Glutamatergic neuron (in vitro differentiated cells): Measurements from ENCODE around the gene ARHGEF6. TPM values are rescaled to one million over a fixed set of nuclear protein-coding genes. Genes with fewer than 3 reads are reported as not detected.
"Not testable (repeated sequence)": the region's sequence is repeated elsewhere in the genome, so short reads cannot be mapped to it uniquely, and the experiment has no call there.

Experiments
- DNase-seq: peaks from one replicate; pipeline ENCODE4 v3.0.0; 2022
- H3K27ac Mint-ChIP-seq: one replicate; pipeline ENCODE4 v1.8.0; 2020; ENCODE audit warnings: mild to moderate bottlenecking, mixed read lengths, inconsistent platforms; ENCODE audit not compliant: unreplicated experiment
- H3K27me3 Mint-ChIP-seq: one replicate; pipeline ENCODE4 v1.8.0; 2020; ENCODE audit warnings: mild to moderate bottlenecking, moderate library complexity, mixed read lengths, inconsistent platforms; ENCODE audit not compliant: unreplicated experiment
- H3K36me3 Mint-ChIP-seq: one replicate; pipeline ENCODE4 v1.8.0; 2020; ENCODE audit warnings: mild to moderate bottlenecking, mixed read lengths, inconsistent platforms; ENCODE audit not compliant: unreplicated experiment
- H3K4me1 Mint-ChIP-seq: one replicate; pipeline ENCODE4 v1.8.0; 2020; ENCODE audit warnings: mild to moderate bottlenecking, low read depth, mixed read lengths, inconsistent platforms; ENCODE audit not compliant: unreplicated experiment
- H3K4me3 Mint-ChIP-seq: one replicate; pipeline ENCODE4 v1.8.0; 2020; ENCODE audit warnings: mild to moderate bottlenecking, mixed read lengths, inconsistent platforms; ENCODE audit not compliant: unreplicated experiment
- H3K9me3 Mint-ChIP-seq: one replicate; pipeline ENCODE4 v1.8.0; 2020; ENCODE audit warnings: mild to moderate bottlenecking, moderate library complexity, mixed read lengths, inconsistent platforms; ENCODE audit not compliant: unreplicated experiment
- total RNA-seq: library from RNA; stranded (reverse); fragmentation: NEBNext Ultra II Directional; extraction: Animal tissue kit (Norgen Biotek cat#: 25700); gene quantifications from one replicate; pipeline ENCODE4 v1.2.1, GENCODE V29; 2021; ENCODE audit not compliant: unreplicated experiment
- TF ChIP-seq, protein P1 (sequence below): fragments of 200-600 bp; sonication (generic); IDR thresholded peaks from one replicate; pipeline ENCODE4 v1.5.0; 2021; ENCODE audit not compliant: partially characterized antibody, unreplicated experiment

ARHGEF6 gene
- total RNA-seq, 1 donor from 2014 or later, result 59.5 TPM

DNA sequence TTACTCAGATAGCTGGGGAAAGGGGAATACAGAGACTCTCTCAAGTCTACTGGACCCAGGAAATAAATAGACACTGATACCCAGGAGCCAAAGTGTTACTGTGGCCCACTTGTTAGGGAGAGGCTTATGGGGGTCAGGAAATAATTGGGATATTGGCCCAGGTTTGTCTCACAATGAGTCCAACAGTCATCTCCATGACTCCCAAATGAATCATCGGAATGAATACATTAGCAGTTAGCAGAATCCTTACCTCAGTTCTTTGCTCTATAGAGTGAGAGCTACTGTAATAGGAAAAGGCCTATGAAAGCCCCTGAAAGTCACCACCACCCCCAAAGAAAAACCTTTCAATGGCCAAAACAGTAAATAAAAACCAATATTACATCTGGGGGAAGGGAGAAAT is 42.4 kb upstream of the ARHGEF6 start:
- Mint-ChIP-seq H3K4me1 (peaks cover 7% of the 10 kb centered on the region), H3K27me3 (no peaks in the 10 kb centered on the region), H3K36me3 (peaks cover 7% of the 10 kb centered on the region), H3K27ac (no peak overlapping the region), H3K9me3 (no peaks in the 10 kb centered on the region), H3K4me3 (no peak overlapping the region)
- TF ChIP-seq, protein P1, sequence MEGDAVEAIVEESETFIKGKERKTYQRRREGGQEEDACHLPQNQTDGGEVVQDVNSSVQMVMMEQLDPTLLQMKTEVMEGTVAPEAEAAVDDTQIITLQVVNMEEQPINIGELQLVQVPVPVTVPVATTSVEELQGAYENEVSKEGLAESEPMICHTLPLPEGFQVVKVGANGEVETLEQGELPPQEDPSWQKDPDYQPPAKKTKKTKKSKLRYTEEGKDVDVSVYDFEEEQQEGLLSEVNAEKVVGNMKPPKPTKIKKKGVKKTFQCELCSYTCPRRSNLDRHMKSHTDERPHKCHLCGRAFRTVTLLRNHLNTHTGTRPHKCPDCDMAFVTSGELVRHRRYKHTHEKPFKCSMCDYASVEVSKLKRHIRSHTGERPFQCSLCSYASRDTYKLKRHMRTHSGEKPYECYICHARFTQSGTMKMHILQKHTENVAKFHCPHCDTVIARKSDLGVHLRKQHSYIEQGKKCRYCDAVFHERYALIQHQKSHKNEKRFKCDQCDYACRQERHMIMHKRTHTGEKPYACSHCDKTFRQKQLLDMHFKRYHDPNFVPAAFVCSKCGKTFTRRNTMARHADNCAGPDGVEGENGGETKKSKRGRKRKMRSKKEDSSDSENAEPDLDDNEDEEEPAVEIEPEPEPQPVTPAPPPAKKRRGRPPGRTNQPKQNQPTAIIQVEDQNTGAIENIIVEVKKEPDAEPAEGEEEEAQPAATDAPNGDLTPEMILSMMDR, result no peak
- no peak for DNase-seq

DNA sequence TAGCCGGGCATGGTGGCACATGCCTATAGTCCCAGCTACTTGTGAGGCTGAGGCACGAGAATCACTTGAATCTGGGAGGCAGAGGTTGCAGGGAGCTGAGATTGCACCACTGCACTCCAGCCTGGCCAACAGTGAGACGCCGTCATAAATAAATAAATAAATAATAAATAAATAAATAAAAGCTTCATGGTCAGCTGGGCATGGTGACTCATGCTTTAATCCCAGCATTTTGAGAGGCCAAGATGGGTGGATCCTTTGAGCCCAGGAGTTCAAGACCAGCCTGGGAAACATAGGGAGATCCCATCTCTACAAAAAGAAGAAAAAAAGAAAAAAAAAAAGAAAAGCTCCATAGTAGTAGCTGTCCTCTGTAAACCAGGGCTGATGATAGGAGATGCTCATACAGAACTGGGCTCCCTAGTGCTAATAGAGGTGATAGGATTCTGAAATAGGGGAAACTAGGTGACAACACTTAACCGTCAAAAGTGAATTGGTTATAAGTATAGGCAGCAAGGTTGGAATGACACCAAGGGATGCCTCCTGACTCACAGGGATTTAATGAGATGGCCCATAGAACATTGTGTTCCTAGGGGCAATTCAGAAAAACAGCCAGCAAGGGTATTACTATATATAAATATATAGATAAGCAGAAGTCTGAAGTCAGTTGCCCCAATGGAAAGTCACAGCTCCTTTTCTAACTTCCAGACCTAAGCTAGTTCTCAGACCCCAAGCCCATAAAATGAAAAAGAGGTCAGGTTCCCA is 41.8 kb upstream of the ARHGEF6 start:
- no peaks in the 10 kb centered on the region for H3K9me3 Mint-ChIP-seq

DNA sequence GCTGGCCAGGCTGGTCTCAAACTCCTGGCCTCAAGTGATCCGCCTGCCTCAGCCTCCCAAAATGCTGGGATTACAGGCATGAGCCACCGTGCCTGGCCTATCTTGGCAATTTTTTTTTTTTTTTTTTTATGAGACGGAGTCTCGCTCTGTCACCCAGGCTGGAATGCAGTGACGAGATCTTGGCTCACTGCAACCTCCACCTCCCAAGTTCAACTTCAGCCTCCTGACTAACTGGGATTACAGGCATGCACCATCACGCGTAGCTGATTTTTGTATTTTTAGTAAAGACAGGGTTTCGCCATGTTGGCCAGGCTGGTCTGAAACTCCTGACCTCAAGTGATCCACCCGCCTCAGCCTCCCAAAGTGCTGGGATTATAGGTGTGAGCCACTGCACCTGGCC is 39.0 kb upstream of the ARHGEF6 start:
- H3K36me3 Mint-ChIP-seq, H3K4me1 Mint-ChIP-seq, H3K27me3 Mint-ChIP-seq, H3K27ac Mint-ChIP-seq, H3K9me3 Mint-ChIP-seq, H3K4me3 Mint-ChIP-seq, DNase-seq: not testable (repeated sequence)

More for the DNA sequence above, 41.8 kb upstream of the ARHGEF6 start:
- H3K4me3 Mint-ChIP-seq, result no peak overlapping the region
- H3K4me1 Mint-ChIP-seq, result peaks cover 7% of the 10 kb centered on the region
- TF ChIP-seq, protein P1, result no peak
- H3K36me3 Mint-ChIP-seq, result peaks cover 7% of the 10 kb centered on the region
- DNase-seq, result no peak
- no peak overlapping the region for H3K27ac Mint-ChIP-seq
- H3K27me3 Mint-ChIP-seq, result no peaks in the 10 kb centered on the region

DNA sequence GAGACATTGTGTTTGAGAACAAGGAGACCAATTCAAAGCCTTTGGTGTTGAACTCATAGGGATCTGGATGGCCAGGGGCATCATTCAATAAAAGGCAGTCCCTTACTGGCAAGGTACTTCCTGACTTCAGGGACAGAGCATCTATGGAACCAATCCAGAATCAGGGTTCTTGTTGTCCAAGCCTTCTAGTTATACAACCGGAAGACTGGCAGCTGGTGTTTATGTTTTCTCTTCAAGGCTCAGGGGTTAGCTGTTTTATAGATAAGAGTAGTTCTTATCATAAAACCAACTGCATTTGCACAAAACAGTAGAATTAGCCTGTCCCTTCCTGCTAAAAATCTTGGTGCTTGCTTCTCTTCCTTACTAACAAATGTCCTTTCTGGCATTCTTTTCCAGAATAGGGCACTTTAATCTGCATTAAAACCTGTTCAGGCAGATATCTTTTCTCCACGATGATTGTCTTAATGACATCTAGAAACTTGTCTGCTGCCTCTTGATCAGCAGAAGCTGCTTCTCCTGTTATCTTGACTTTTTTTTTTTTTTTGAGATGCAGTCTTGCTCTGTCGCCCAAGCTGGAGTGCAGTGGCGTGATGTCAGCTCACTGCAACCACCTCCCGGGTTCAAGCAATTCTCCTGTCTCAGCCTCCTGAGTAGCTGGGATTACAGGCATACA is 38.4 kb upstream of the ARHGEF6 start:
- DNase-seq, result no peak
- TF ChIP-seq, protein P1, result no peak
- no peaks in the 10 kb centered on the region for H3K4me1 Mint-ChIP-seq
- H3K27me3 Mint-ChIP-seq, result no peaks in the 10 kb centered on the region
- H3K27ac Mint-ChIP-seq, result no peak overlapping the region
- H3K4me3 Mint-ChIP-seq, result no peak overlapping the region
- no peaks in the 10 kb centered on the region for H3K9me3 Mint-ChIP-seq
- H3K36me3 Mint-ChIP-seq, result peaks cover 7% of the 10 kb centered on the region

DNA sequence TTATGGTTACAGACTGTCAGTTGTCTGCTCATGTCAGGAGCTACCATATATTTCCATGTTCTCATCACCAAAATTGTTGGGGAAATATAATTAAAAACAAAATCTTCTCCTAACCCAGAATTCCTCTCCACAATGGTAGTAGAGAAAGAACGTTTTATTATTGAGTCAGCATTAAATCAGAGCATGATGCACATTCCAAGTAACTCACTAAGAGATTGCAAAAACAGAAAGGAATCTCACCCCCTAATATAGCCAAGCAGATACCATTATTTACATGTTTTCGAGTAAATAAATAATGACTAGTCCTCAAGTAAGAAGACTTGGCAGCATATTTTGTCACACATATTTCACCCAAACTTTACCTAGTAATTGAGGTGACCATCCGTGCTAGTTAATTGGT is 36.2 kb upstream of the ARHGEF6 start:
- H3K27ac Mint-ChIP-seq, result no peak overlapping the region
- no peaks in the 10 kb centered on the region for H3K4me1 Mint-ChIP-seq
- TF ChIP-seq, protein P1, result no peak
- no peak overlapping the region for H3K4me3 Mint-ChIP-seq
- no peak for DNase-seq
- H3K27me3 Mint-ChIP-seq, result no peaks in the 10 kb centered on the region
- H3K36me3 Mint-ChIP-seq, result peaks cover 7% of the 10 kb centered on the region
- H3K9me3 Mint-ChIP-seq, result no peaks in the 10 kb centered on the region
